HG03045 (cell line): Measurements from ENCODE around the gene CCDC116.
"Not testable (repeated sequence)": the region's sequence is repeated elsewhere in the genome, so short reads cannot be mapped to it uniquely, and the experiment has no call there.

Source experiments
- ATAC-seq: cut with Tn5 transposase; IDR thresholded peaks from one replicate; pipeline ENCODE4 v1.9.1; 2021; ENCODE audit warnings: mild to moderate bottlenecking, moderate library complexity; ENCODE audit not compliant: unreplicated experiment

Gene CCDC116

DNA sequence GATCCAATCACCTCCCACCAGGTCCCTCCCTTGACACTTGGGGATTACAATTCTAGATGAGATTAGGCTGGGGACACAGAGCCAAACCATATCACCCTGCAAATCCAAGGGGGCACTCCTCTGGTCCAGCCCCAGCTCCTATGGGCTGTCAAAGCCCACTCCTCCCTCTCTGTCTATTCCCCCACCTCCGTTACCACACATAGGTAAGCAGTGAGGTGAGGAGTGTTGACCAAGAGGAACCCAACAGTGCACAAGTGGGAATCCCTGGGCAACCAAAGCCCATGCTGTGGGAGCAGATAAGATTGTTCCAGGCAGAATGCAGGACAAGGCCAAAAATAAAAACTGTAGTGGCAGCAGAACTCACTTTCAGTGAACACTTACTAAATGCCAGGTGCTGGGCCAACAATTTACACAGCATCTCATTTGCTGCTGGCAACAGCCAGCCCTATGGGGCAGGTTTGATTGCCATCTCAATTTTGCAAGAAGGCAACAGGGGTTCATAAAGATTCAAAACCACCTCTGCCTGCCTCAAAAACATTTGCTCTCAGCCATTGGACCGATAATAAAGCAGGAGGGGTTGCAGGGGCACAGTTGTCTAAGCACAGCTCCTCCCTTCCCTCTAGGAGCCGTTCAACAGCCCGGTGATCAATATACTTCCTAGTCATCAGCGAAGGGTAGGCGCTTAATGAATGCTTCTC lies 18.4 kb downstream of the CCDC116 start:
- ATAC-seq, result no peak

DNA sequence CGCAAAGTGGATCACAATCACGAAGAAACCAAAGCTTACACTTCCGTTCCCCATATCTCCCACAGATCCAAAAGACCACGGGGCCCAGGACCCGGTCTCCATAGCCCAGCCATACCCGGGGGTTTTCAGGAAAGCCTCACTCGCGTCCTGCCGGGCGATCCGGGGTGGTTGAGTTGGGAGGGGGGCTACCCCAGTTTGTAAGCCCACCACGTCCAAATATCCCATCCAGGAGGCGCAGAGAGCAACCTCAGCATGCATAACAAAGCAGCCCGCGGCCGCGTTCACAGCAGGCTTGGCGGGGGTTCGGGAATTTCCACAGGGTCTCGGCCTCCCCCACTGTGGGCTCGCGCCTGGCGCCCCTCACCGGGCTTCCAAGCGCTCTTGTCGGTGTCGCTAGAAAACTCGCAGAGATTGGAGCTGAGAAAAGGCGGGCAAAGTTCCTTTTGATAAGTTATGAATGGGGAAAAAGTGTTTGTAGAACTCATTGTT lies 19.0 kb downstream of the CCDC116 start:
- ATAC-seq, result peak; percentile 13

DNA sequence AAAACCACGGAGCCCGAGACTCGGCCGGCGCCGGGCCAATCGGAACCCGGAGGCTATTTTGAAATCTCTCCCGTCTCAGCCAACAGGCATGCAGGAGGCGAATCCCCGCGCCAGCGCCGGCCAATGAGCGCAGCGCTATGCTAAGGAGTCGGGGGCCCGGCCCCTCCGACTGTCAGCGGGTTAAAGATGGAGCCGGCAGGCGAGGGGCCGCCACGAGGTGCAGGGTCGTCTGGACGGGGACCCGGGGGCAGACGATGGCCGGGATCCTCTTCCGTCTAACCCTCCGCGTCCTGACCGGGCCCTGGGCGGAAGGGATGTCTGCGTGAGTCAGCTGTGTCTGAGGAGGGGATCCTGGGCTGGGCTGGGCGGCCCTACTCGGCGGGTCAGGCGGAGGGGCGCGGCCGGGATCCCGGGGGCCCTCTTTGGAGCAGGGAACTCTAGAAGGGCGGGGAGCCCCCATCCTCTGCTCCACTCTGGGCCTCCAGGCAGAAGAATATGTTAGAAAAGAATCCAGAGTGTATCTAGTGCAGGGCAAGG lies 19.5 kb downstream of the CCDC116 start:
- ATAC-seq, result peak; percentile 80

DNA sequence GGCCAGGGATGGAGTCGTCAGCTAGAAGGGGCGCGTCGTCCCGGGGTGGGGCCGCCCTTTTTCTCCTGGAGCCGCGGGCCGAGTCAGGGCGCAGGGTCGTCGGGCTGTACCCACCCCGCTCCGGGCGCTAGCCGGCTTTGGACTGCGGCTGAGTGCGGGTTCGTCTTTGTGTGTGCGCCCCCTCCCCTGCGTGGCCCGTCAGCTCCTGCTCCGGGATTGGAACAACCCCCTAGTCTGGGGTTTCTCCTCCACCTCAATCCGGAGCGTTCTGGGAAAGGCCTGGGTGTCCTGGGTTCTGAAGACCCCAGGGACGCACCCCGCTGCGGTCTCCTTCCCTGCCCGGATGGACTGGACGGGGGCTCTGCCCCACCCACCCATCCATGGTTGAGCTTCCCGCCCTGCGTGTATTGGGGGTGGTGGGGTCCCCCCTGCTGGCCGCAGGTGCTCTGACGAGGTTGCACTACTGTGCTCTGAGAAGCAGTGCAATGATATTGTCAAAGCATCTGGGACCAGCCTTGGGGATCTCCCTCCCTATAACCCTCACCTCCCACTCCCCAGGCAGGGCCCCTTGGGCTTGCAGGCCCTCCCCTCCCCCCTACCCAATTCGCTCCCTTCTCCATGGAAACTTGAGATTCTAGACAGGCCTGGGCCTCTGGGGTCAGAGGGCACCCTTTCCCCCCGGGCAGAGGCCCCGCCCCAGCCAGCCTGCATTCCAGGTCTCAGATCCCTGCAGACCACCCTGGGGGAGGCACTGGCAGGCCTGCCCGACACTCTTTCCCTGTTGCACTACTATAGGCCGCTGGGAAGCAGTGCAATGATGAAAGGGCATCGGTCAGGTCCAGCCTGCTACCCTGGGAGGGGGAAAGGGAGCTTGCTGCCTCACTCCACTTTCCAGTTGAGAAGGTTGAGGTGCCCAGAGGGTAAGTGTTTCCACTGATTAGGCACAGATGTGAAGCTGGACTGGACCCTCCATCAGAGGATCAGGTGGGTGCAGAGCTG lies 20.3 kb downstream of the CCDC116 start:
- ATAC-seq, result no peak

DNA sequence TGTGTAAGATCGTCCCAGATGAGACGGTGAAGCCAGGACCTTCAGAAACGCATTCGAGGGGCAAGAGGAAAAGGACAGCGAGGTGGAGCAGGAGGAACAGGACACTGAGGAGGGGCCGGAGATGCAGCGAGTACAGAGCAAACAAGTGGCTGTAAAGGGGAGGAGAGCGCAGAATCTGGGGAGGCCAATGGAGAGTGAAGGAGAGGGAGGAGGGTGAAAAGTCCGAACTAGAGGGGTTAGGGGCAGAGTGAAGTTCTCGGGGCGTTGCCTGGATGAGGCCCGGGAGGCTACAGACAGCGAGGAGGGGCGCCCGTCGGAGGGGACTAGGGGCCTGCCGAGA lies 24.4 kb downstream of the CCDC116 start:
- ATAC-seq, result no peak

DNA sequence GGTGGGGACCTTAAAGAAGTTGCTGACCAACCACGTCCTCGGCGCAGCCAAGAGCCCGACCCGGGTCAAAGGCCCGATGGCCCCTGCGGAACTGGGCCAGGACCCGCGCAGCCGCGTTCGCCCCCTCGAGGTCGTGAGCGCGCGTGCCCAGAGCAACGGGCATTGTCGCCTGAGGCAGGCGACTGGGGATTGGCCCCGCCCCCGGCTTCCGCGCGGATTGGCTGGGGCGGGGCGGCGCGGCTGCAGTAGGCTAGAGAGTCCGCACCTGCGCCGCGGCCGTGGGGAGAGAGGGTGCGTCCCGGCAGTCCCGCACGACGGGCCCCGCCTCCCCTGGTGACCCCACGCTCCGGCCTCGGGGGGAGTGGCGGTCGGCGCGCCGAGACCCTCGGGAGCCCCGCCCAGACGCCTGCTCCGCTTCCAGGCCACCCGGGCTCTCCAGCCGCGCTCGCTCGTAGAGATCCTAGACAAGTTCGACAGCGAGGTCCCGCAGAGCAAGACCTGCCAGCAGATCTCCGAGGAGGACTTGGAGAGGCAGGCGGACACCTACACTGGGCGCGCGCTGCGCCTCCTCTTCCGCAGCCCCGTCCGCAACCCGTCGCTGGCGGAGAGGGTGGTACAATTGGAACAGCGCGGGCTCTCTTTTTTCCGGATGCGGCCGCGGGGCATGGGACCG lies 24.9 kb downstream of the CCDC116 start:
- ATAC-seq, result peak; percentile 73

DNA sequence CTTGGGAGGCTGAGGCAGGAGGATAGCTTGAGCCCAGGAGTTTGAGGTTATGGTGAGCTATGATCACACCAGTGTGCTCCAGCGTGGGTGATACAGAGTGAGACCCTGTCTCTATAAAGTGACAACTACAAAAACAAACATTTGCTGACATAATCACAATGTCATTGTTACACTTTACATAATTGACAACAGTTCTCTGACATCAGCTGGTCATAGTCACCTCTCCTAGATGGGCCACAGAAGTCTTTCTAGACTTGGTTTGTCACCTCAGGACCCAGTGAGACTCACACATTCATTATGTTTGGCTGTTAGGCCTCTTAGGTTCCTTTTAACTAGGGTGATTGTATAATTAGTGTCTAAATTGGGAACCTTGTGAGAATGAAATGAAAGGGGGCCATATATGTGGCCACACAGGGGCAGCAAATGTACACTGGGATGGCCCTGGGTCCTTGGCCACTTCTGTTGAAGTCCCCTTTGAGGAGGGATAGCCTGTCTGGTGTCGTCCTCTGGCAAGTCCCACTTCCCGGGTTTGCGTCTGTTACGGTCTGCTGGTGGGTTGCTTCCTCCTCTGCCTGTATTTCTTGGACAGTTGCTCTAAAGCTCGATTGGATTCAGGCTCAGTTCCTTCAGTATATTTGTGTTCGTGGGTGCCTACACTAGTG lies 27.4 kb downstream of the CCDC116 start:
- ATAC-seq, result no peak

DNA sequence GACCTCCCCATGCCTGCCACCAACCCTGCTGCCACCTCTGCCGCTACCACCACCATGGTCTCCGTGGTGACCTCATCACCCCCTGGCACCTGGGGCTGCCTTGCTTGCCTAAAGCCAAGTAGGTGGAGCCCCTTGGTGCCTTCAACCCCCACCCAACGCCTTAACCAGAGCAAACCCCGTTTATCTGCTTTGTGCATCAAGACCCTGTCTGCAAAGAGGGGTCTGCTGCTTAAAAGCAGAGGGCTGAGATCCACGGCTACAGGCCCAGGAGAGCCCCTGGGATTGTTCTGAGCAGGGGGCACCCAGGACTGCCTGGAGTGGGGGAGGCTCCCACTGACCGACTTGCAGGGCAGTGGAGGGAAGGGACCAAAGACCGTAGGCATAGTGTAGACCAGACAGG lies 28.3 kb downstream of the CCDC116 start:
- no peak for ATAC-seq

DNA sequence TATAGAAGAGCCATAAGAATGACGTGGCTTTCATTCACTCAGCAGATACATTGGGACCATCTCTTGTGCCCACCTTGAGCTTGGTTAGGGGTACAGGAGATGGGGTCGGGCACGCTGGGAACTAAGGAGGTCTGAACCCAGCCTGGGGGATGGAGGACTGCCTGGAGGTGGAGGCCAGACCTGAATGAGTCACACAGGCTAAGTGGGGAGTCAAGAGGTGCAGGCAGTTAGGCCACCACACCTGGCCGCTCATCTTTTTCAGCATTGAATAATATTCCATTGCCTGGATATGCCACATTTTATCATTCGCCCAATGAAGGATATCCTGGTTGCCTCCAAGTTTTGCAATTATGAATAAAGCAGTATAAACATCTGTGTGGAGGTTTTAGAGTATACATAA lies 29.4 kb downstream of the CCDC116 start:
- no peak for ATAC-seq

DNA sequence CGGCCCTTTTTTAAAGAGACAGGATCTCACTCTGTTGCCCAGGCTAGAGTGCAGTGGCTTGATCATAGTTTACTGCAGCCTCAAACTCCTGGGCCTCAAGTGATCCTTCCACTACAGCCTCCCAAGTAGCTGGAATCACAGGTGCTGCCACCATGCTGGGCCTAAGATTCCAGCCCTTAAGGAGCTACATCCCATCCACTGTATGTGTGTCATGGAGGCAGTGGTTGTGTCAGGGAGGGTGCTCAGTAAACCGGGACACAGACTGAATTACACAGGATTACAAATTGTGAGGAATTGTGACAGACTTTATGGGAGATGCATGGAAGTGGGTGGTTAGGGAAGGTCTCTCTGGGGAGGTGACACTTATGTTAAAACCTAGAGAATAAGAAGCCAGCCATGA lies 31.2 kb downstream of the CCDC116 start:
- ATAC-seq, result no peak

DNA sequence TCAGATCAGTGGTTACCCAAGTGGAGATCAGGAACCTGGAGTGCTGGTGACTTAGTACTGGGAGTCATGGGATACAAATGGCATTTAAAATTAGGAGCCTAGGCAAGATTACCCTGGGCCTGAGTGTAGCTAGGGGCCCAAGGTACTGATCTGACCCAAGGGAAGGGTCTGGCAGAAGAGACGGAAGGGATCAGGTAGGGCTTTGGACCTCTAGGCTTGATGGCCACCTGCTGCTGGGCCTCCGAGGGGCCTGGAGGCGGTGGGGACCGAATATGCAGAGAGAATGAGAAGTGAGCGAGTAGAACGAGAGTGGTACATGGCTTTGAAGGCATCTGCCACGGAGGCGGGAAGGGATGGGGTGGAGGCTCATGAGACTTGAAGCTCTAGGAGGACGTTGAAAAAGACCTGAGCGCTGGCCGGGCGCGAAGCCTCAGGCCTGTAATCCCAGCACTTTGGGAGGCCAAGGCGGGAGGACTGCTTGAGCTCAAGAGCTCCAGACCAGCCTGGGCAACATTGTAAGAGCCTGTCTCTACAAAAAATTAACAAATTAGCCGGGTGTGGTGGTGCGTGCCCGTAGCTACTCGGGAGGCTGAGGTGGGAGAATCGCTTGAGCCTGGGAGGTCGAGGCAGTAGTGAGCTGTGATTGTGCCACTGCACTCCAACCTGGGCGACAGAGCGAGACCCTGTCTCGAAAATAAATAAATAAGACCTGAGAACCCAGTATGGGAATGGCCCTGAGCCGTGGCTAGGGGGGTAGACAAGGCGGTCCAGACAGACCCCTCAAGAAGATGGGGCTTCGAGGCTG lies 32.7 kb downstream of the CCDC116 start:
- ATAC-seq, result no peak

DNA sequence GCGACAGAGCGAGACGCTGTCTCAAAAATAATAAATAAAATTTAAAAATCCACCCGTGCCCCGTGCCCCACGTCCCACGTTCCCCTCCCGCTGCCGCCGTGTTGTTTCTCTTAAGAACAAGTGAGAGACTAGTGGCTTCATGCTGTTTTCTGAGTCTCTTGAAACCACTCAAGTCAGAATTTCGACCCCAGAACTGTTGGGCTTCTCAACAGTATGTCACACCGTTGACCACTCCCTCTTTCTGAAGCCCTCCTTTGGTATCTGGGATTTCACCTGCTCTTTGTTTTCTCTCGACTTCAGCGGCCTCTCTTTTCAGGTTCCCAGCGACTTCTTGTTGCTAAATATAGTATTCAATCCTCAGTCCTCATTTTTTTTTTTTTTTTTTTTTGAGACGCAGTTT lies 34.2 kb downstream of the CCDC116 start:
- ATAC-seq, result no peak

DNA sequence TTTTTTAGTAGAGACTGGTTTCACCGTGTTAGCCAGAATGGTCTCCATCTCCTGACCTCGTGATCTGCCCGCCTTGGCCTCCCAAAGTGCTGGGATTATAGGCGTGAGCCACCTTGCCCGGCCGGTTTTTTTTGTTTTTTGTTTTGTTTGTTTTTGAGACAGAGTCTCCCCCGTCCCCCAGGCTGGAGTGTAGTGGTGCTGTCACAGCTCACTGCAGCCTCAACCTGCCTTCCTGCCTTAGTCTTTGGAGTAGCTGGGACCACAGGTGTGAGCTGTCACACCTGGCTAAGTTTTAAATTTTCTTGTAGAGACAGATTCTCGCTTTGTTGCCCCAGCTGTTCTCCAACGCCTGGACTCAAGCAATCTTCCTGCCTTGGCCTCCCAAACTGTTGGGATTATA lies 36.5 kb downstream of the CCDC116 start:
- ATAC-seq, result no peak

DNA sequence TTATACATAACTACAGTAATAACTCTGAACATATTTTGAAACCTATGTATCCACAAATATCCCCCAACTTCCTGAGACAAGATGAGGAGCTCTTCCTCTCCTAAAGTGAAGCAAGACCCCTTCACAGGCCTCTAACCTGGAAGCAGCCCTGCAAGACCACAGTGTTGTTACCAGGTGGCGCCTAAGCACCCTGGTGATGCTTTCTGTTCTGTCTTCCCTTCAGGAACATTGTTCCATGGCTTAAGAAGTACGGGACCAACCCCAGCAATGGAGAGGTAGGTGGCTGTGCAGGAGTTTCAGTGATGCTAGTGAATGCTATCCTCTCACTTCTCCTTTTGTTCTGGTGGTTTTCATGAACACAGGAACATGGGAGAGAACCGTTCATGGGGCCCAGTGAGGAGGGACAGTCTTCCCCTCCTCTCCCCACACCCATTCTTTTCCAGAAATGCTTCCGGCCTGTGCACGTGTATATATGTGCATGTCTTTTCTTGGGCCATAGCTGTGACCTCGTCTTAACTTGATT lies 39.6 kb downstream of the CCDC116 start:
- ATAC-seq, result no peak

DNA sequence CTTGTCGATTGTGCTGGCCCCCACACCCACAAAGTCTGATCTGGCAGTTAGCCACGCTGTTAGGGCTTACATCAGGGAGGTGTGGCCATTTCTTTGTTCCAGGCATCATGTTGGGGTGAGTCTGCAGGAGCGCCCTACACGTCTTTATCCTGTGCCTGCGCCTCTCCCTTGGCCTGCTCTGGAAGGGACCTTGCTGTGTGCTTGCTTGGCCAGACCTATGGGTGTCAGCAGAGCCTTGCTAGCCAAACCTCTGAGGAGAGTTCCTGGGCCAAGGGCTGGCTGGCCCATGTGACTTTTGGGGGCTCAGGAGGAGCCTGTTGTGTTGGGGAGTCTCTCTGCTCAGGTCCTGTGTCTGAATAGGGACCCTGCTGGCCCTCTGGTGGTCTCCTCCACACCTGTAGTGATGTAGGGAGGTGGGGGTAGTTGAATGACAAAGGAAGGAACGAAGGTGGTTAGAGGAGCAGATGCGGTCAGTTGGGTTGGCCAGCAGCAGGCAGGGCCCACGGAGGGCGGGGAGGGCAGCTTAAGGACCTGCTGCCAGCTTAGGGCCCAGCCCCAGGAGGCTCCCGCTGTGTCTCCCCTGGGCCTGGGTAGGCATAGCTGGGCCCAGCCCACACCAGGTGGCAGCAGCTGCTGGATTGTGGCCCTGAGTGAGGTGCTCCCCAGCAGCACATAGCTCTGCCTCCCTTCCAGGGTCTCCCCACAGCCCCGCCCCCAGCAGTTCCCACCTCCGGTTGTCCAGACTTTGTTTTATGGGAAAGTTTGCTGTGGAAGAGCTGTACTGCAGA lies 41.2 kb downstream of the CCDC116 start:
- no peak for ATAC-seq

DNA sequence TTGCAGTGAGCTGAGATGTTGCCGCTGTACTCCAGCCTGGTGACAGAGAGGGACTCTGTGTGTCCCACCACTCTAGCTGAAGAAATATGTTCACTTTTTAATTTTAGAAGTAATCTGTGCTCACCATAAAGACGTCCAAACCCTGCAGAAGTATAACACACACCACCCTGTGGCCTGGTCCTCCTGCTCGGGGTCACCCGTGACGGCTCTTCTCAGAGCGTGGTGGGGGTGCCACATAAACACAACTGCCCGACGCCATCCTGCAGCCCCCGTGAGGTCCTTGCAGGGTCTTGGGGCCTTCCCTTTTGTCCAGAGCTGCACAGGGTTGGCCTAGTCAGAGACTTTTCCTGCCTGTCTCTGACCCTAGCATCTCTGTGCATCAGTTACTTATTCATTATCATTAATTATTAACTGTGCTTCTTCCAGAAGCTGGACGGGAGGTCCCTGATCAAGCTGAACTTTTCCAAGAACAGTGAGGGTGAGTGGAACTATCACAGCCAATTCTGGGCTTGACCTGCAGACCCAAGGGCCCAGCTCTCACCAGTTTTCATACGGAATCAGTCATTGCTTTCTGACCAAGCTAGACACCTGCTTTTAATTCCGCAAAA lies 42.2 kb downstream of the CCDC116 start:
- no peak for ATAC-seq

DNA sequence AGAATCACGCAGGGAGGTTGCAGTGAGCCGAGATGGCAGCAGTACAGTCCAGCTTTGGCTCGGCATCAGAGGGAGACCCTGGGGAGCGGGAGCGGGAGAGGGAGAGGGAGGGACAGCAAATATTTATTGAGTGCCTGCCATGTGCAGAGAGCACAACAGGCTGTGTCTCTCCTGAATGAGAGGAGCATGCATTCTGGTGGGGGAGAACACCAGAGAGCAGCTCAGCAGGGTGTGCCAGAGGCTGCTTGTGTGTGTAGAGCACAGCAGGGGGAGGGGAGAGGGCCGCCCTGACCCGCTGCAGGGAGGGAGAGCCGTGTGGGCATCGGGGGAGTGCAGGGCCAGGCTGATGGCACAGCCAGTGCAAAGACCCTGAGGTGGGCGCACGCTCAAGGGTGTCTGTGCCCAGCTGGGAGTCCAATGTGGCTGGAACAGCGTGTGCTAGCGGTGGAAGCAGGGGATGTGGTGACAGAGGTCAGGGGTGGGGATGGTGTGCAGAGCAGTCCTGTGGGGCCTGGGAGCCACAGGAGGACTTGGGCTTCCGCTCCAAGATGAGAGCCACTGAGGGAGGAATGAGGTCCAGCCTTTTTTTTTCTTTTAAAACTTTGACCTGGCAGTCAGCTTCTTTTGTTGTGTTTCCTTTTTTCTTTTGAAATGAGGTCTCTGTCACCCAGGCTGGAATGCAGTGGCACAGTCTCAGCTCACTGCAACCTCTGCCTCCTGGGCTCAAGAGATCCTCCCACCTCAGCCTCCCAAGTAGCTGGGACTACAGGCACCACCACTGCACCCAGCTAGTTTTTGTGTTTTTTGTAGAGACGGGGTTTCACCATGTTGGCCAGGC lies 45.3 kb downstream of the CCDC116 start:
- no peak for ATAC-seq

DNA sequence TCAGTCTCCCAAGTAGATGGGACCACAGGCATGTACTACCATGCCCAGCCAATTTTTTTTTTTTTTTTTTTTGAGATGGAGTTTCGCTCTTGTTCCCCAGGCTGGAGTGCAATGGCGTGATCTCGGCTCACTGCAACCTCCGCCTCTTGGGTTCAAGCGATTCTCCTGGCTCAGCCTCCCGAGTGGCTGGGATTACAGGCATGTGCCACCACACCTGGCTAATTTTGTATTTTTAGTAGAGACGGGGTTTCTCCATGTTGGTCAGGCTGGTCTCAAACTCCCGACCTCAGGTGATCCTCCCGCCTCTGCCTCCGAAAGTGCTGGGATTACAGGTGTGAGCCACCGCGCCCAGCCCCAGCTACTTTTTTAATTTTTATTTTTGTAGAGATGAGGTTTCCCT lies 46.3 kb downstream of the CCDC116 start:
- ATAC-seq, result not testable (repeated sequence)
